Measurements from ENCODE around the gene CCDC184. TPM values are rescaled to one million over a fixed set of nuclear protein-coding genes. Genes with fewer than 3 reads are reported as not detected.
"Not testable (repeated sequence)": the region's sequence is repeated elsewhere in the genome, so short reads cannot be mapped to it uniquely, and the experiment has no call there.

CCDC184 gene
- total RNA-seq, result 6.1 TPM

- ATAC-seq (peak; percentile 90), DNase-seq (ENCODE audit: low spot score) (peak; percentile 79)
- intact Hi-C loops (cut with DNase I), result loop anchor here (5.0 kb wide), 1 partner anchor 1939 kb away; no protein-coding TSS in a partner anchor
Measured at GRCh38 chr12:48183091-48183875, at the start of gene CCDC184. Gene CCDC184 (plus strand): TSS chr12:48183644. CDS start chr12:48184123, 479 bp downstream.

DNA sequence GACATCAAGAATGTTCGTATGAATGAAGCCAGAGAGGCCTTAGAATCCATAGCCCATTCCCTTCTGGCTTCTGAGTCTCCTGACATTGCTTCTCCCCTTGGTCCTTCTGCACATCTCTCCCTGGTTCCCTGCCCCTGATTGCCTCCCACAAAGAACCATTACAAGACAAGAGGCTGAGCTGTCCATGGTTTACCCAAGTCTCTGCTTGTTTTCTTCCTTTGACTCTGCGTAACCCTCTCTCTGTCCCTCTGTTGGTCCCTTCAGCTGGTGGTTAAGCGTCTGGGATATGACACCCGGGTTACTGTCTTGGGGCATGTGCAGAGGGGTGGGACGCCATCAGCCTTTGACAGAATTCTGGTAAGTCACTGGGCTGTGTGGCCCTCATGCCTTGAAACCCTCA lies 48.4 kb upstream of the CCDC184 start:
- DNase-seq (ENCODE audit: low spot score) (no peak), ATAC-seq (no peak)
- intact Hi-C loops (cut with DNase I), result no loop called here

DNA sequence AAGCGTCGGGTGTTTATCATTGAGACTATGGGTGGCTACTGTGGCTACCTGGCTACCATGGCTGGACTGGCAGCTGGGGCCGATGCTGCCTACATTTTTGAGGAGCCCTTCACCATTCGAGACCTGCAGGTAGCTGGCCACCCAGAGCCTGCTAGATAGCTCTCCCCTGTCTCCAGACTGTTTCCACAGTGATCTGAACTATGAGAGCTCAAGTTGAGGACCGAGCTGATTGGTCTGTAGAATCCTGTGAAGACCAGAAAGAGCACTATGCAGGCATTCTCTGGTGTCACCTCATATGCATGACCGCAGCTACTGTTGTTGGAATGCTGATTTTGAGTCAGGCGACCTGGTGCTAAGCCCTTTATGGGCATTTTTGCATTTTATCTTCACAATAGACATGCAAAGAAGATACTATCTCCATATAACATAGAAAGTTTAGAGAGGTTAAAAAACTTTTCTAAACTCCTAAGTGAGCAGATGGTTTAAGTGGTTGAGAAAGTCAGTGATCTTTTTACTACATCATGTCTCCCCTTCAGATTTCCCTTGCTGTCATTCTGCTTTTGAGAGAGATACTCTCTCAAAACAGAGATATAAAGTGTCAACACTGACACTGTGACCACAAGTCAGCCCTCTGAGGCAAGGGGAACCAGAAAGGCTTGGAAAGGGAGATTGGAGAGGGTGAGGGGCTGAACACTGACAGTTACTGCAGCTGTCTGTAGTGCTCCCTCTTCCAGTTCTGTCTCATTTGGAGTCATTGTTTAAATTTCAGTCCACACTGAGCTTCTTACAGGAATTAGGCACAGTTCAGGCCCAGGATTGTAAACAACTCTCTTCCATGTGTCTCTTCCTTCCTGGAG lies 40.4 kb upstream of the CCDC184 start:
- DNase-seq (ENCODE audit: low spot score) (no peak), ATAC-seq (no peak)
- intact Hi-C loops (cut with DNase I), result no loop called here

DNA sequence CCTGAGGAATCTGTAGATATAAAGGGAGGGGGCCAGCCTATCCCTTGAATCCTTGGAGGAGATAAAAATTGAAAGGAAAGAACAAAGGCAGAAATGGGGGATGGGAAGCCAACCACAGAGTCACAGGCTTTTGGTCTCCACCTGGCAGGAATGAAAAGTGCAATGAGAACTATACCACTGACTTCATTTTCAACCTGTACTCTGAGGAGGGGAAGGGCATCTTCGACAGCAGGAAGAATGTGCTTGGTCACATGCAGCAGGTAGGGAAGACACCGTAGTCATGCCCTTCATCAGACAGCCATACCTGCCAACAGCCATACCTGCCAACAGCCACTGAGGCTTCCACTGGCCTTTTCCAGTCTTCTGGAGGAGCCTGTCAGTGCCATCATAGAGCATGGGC lies 39.5 kb upstream of the CCDC184 start:
- intact Hi-C loops (cut with DNase I), result no loop called here
- DNase-seq (ENCODE audit: low spot score) (no peak), ATAC-seq (no peak)

- ATAC-seq, result no peak
- no peak for DNase-seq (ENCODE audit: low spot score)
- intact Hi-C loops (cut with DNase I), result no loop called here
Measured at GRCh38 chr12:48145981-48146380, 37.5 kb upstream of the CCDC184 start.

- intact Hi-C loops (cut with DNase I), result no loop called here
- DNase-seq (ENCODE audit: low spot score) (no peak), ATAC-seq (no peak)
Measured at GRCh38 chr12:48151103-48151771, 32.2 kb upstream of the CCDC184 start.

DNA sequence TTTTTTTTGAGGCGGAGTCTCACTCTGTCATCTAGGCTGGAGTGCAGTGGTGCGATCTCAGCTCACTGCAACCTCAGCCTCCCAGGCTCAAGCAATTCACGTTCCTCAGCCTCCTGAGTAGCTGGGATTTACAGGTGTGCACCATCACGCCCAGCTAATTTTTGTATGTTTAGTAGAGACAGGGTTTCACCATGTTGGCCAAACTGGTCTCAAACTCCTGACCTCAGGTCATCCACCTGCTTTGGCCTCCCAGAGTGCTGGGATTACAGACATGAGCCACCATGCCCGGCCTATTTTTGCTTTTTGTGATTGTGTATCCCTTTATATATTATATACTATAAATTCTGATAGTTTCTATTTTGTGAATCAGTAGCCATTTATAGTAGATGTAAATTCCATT lies 27.7 kb upstream of the CCDC184 start:
- intact Hi-C loops (cut with DNase I); ATAC-seq; DNase-seq (ENCODE audit: low spot score): not testable (repeated sequence)

DNA sequence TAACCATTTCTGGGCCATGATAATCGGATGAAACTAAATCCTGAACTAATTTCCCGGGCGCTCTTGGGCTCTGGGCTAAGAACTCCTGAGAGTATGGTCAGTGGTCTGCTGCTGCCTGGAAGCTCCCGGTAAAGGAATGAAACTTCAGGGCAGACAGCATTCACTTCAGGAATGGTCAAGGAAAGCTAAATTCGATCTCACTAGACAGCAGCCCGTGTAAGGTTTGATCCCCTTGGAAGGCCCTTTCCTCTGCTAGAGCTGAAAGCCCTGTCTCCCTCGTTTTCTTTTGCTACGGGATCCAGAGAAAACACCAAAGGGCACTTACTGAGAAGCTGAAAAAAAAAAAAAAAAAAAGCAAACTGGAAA lies 26.8 kb upstream of the CCDC184 start:
- DNase-seq (ENCODE audit: low spot score), result no peak
- ATAC-seq, result no peak
- intact Hi-C loops (cut with DNase I), result no loop called here

GRCh38 chr12:48157018-48157888 lies 26.2 kb upstream of the CCDC184 start, which contains the start of gene ASB8:
Gene ASB8 (minus strand): TSS chr12:48157515. CDS start chr12:48153496, 4,019 bp downstream.
- DNase-seq (ENCODE audit: low spot score) (peak; percentile 99), ATAC-seq (peak; percentile 100)
- intact Hi-C loops (cut with DNase I), result no loop called here

DNA sequence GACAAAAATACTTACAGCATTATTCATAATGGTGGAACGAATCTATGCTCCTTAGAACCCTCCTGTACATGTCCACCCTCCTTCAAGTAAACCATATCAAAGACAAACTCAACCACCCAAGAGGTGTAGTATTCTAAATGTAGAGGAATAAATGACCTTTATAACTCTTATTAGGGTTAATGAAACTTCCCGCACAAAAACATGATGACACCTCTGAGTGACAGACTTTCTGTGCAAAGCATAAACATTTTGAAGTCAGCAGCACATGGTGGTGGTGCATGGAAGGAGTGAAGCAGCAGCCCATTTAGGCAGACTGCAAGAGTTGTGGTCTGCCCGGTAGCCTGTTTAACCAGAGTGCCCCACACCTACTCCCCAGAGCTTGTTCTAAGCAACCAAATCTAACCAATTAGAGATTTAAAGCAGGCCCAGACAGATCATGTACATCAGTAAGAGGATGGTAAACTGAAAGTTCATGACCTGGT lies 25.5 kb upstream of the CCDC184 start:
- ATAC-seq (no peak), DNase-seq (ENCODE audit: low spot score) (no peak)
- intact Hi-C loops (cut with DNase I), result no loop called here

DNA sequence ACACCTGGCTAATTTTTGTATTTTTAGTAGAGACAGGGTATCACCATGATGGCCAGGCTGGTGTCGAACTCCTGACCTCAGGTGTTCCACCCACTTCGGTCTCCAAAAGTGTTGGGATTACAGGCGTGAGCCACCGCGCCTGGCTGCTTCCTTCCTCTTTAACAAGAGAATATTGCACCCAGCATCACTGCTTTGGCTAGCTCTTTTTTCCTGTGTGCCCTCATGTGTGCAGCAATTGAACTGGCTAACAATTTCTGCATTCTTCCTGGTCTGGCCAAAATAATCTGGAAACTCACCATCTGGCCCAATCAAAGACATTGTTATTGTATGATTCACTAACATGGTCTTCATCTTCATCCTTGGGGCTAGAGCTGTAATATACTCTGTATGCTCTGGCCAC lies 23.4 kb upstream of the CCDC184 start:
- intact Hi-C loops (cut with DNase I), result no loop called here
- ATAC-seq (no peak), DNase-seq (ENCODE audit: low spot score) (no peak)

- intact Hi-C loops (cut with DNase I), result no loop called here
- no peak for ATAC-seq
- DNase-seq (ENCODE audit: low spot score), result no peak
Measured at GRCh38 chr12:48160807-48161206, 22.6 kb upstream of the CCDC184 start.

GRCh38 chr12:48163150-48163747 lies 20.2 kb upstream of the CCDC184 start:
- DNase-seq (ENCODE audit: low spot score) (no peak), ATAC-seq (no peak)
- intact Hi-C loops (cut with DNase I), result no loop called here

DNA sequence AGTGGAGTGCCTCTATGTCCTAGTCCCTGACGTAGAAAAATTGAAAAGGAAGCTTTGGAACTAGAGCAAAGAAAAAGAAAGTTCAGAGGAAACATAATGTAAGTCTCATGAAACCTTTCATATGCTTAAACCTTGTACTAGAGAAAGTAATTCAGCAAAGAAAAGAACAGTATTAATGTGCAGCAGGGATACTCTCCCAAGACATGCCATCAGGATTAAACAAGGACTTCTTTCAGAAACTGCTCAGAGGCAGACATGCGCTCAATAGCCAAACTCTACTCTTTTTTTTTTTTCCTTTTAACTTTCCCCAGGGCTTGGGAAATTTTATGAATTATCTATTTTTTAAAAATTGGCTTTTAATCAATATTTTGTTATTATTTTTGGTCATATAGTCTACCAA lies 19.0 kb upstream of the CCDC184 start:
- ATAC-seq, result peak; percentile 79
- no peak for DNase-seq (ENCODE audit: low spot score)
- intact Hi-C loops (cut with DNase I), result no loop called here

GRCh38 chr12:48165089-48165981 lies 18.1 kb upstream of the CCDC184 start:
- intact Hi-C loops (cut with DNase I), result no loop called here
- DNase-seq (ENCODE audit: low spot score), result no peak
- ATAC-seq, result peak; percentile 70

GRCh38 chr12:48169011-48169410 lies 14.4 kb upstream of the CCDC184 start:
- ATAC-seq, result no peak
- DNase-seq (ENCODE audit: low spot score), result no peak
- intact Hi-C loops (cut with DNase I), result no loop called here

Measured in sciatic nerve (tissue), 2 donors.